ENCODE results near the gene TOM1.
"Not testable (repeated sequence)": the region's sequence is repeated elsewhere in the genome, so short reads cannot be mapped to it uniquely, and the experiment has no call there.

Gene TOM1

DNA sequence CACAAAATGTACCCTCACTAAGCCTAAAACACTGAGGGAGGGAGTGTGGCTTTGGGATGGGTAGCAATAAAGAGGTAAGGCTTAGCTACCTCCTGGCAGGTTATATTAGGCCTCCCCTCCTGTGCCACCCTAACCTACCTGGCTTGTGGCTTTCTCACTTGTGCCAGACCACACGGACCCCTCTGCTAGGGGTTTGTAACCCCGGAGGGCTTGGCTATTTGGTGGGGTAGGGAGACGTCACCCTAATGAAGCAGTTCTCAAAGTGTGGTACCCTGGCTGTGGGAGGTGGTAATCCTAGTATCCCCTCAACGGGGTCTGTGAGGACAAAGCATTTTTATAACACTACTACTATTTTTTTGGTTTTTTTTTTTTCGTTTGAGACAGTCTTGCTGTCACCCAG is 91.2 kb downstream of the TOM1 start:
- in situ Hi-C loops (cut with HindIII; ENCODE audit: low pct_ligation_motif_present, low sequenced_read_pairs): no loop called here
- Histone ChIP-seq H3K27ac (no peak overlapping the region), H3K36me3 (replicated peaks) (no peaks in the 10 kb centered on the region), H3K27me3 (replicated peaks) (no peaks in the 10 kb centered on the region), H3K4me3 (ENCODE audit: low read depth, low read length) (no peak overlapping the region)
- TF ChIP-seq, protein P1, sequence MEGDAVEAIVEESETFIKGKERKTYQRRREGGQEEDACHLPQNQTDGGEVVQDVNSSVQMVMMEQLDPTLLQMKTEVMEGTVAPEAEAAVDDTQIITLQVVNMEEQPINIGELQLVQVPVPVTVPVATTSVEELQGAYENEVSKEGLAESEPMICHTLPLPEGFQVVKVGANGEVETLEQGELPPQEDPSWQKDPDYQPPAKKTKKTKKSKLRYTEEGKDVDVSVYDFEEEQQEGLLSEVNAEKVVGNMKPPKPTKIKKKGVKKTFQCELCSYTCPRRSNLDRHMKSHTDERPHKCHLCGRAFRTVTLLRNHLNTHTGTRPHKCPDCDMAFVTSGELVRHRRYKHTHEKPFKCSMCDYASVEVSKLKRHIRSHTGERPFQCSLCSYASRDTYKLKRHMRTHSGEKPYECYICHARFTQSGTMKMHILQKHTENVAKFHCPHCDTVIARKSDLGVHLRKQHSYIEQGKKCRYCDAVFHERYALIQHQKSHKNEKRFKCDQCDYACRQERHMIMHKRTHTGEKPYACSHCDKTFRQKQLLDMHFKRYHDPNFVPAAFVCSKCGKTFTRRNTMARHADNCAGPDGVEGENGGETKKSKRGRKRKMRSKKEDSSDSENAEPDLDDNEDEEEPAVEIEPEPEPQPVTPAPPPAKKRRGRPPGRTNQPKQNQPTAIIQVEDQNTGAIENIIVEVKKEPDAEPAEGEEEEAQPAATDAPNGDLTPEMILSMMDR (IDR thresholded peaks at IDR 0.05; ENCODE audit: low read depth, low read length, missing control alignments): no peak
- no peak for DNase-seq

DNA sequence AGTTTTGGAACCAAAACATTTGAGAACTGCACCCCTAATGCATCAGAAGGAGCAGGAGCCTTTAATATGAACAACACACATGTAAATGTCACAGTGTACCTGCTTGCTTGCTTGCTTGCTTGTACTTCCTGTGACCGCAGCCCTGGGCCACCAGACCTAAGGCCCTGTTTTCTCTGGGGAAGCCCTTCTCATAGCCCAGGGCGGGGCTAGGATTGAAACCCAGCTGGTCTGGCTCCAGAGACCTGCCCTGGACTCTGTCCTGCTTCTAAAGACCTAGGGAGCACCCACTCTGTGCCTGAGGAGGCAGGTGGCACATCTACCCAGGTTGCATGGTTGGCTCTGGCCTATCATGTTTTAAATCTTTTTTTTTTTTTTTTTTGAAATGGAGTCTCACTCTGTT is 92.7 kb downstream of the TOM1 start:
- TF ChIP-seq, protein P1 (IDR thresholded peaks at IDR 0.05; ENCODE audit: low read depth, low read length, missing control alignments): no peak
- no peaks in the 10 kb centered on the region for H3K27me3 ChIP-seq (replicated peaks)
- in situ Hi-C loops (cut with HindIII; ENCODE audit: low pct_ligation_motif_present, low sequenced_read_pairs): no loop called here
- H3K27ac ChIP-seq: no peak overlapping the region
- no peak overlapping the region for H3K4me3 ChIP-seq (ENCODE audit: low read depth, low read length)
- H3K36me3 ChIP-seq (replicated peaks): no peaks in the 10 kb centered on the region
- DNase-seq: no peak

GRCh38 chr22:35393116-35394010 is 93.7 kb downstream of the TOM1 start:
- Histone ChIP-seq H3K27me3 (replicated peaks) (no peaks in the 10 kb centered on the region), H3K36me3 (replicated peaks) (no peaks in the 10 kb centered on the region), H3K4me3 (ENCODE audit: low read depth, low read length) (no peak overlapping the region), H3K27ac (no peak overlapping the region)
- TF ChIP-seq, protein P1 (IDR thresholded peaks at IDR 0.05; ENCODE audit: low read depth, low read length, missing control alignments): no peak
- DNase-seq: no peak
- in situ Hi-C loops (cut with HindIII; ENCODE audit: low pct_ligation_motif_present, low sequenced_read_pairs): no loop called here

DNA sequence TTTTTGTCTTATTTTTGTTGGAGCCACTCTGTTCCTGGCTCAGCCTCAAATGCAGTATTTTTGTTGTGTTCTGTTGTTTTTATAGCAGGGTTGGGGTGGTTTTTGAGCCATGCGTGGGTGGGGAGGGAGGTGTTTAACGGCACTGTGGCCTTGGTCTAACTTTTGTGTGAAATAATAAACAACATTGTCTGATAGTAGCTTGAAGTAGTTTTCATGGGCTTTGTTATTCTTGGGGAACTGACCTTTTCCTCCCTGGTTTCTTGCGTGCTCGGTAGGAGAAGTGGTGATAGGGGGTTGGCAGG is 94.3 kb downstream of the TOM1 start:
- no peak for DNase-seq
- no peak overlapping the region for H3K4me3 ChIP-seq (ENCODE audit: low read depth, low read length)
- in situ Hi-C loops (cut with HindIII; ENCODE audit: low pct_ligation_motif_present, low sequenced_read_pairs): no loop called here
- TF ChIP-seq, protein P1 (IDR thresholded peaks at IDR 0.05; ENCODE audit: low read depth, low read length, missing control alignments): no peak
- H3K36me3 ChIP-seq (replicated peaks): no peaks in the 10 kb centered on the region
- no peaks in the 10 kb centered on the region for H3K27me3 ChIP-seq (replicated peaks)
- no peak overlapping the region for H3K27ac ChIP-seq

DNA sequence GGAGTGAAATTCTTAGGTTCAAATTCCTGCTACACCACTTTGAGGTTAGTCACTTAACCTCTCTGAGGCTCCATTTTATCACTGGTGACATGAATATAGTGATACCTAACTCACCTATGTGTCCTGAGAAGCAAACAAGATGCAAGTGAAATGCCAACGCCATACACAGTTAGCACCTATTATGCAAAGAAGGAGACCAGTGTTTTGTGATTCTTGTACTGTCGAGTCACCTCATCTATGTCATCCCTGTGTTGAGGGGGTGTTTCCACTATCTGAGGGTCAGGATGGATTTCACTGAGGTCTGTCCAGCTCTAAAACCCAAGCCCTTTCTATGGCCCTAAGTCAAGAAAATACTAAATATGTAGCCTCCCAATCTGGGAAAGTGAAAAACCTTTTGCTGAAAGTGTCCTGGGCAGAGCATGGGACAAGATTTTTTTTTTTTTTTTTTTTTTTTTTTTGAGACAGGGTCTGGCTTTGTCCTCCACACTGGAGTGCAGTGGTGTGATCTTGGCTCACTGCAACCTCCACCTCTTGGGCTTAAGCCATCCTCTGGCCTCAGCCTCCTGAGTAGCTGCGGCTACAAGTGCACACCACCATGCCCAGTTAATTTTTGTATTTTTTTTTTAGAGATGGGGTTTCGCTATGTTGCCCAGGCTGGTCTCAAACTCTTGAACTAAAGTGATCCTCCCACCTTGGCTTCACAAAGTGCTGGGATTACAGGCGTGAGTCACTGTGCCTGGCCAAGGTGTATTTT is 95.3 kb downstream of the TOM1 start:
- Histone ChIP-seq H3K27me3 (replicated peaks) (no peaks in the 10 kb centered on the region), H3K36me3 (replicated peaks) (no peaks in the 10 kb centered on the region), H3K4me3 (ENCODE audit: low read depth, low read length) (no peak overlapping the region), H3K27ac (no peak overlapping the region)
- in situ Hi-C loops (cut with HindIII; ENCODE audit: low pct_ligation_motif_present, low sequenced_read_pairs): no loop called here
- TF ChIP-seq, protein P1 (IDR thresholded peaks at IDR 0.05; ENCODE audit: low read depth, low read length, missing control alignments): no peak
- DNase-seq: no peak

- in situ Hi-C loops (cut with HindIII; ENCODE audit: low pct_ligation_motif_present, low sequenced_read_pairs); H3K27ac ChIP-seq; H3K4me3 ChIP-seq (ENCODE audit: low read depth, low read length): not testable (repeated sequence)
Observed at GRCh38 chr22:35396622-35397021, 96.9 kb downstream of the TOM1 start.

More at GRCh38 chr22:35396622-35397021, 96.9 kb downstream of the TOM1 start:
- not testable (repeated sequence) for H3K27me3 ChIP-seq (replicated peaks); H3K36me3 ChIP-seq (replicated peaks); DNase-seq

Data from brain microvascular endothelial cell (primary cell).